CD14-positive monocyte (primary cell): ENCODE measurements around the gene TMEM187. TPM values are rescaled to one million over a fixed set of nuclear protein-coding genes. Genes with fewer than 3 reads are reported as not detected.

ENCODE experiments used
- DNase-seq, 3 donors: peaks; one replicate each; pipeline ENCODE4 v3.0.0-alpha.2; 2011 to 2022
- H2AFZ ChIP-seq: 2 replicates; pipeline ENCODE4 v1.6.0; 2012; ENCODE audit warnings: mild to moderate bottlenecking, low read depth, low read length, inconsistent platforms; ENCODE audit not compliant: insufficient read depth, poor library complexity, severe bottlenecking
- H3K27ac ChIP-seq, 2 donors: 1 replicate in 1 of 2; 2 replicates in 1 of 2; pipeline ENCODE4 v1.5.1; 2012 to 2013; ENCODE audit warnings: low read length in 2 of 2, control low read depth in 1 of 2, inconsistent platforms in 1 of 2, low read depth in 1 of 2, mild to moderate bottlenecking in 1 of 2
- H3K27me3 ChIP-seq, 2 donors: one replicate each; pipeline versions ENCODE4 v1.6.0 to v1.6.1; 2011 to 2013; ENCODE audit warnings: low read length in 2 of 2; ENCODE audit not compliant: control insufficient read depth in 2 of 2, insufficient read depth in 2 of 2
- H3K36me3 ChIP-seq, 2 donors: replicated peaks in 1 of 2; 1 replicate in 1 of 2; 2 replicates in 1 of 2; pipeline versions ENCODE4 v1.5.1 to v1.6.1; 2012 to 2013; ENCODE audit warnings: low read length in 2 of 2, control low read depth in 1 of 2, inconsistent platforms in 1 of 2, mild to moderate bottlenecking in 1 of 2; ENCODE audit not compliant: insufficient read depth in 2 of 2, control insufficient read depth in 1 of 2
- H3K4me1 ChIP-seq, 2 donors: 1 replicate in 1 of 2; 2 replicates in 1 of 2; pipeline versions ENCODE4 v1.5.1 to v1.6.1; 2012 to 2013; ENCODE audit warnings: low read length in 2 of 2, control low read depth in 1 of 2, inconsistent platforms in 1 of 2, mild to moderate bottlenecking in 1 of 2, moderate library complexity in 1 of 2; ENCODE audit not compliant: insufficient read depth in 2 of 2, control insufficient read depth in 1 of 2
- H3K4me2 ChIP-seq: replicated peaks from 2 replicates; pipeline ENCODE3; 2012; ENCODE audit warnings: low read length, moderate library complexity, mild to moderate bottlenecking; ENCODE audit not compliant: poor library complexity, severe bottlenecking; ENCODE audit errors: extremely low read depth
- H3K4me3 ChIP-seq, 3 experiments: fragments of 200-600 bp in 1 of 3; sonication (generic) in 1 of 3; replicated peaks in 1 of 3; 1 replicate in 2 of 3; 2 replicates in 1 of 3; pipeline ENCODE4 v1.5.1; 2011 to 2013; ENCODE audit warnings: low read length in 3 of 3, mild to moderate bottlenecking in 3 of 3, control low read depth in 2 of 3, low read depth in 2 of 3, inconsistent platforms in 1 of 3, moderate library complexity in 1 of 3
- H3K79me2 ChIP-seq: 2 replicates; pipeline ENCODE4 v1.6.0; 2012; ENCODE audit warnings: mild to moderate bottlenecking, control low read depth, inconsistent platforms, low read length, moderate library complexity; ENCODE audit not compliant: insufficient read depth
- H3K9ac ChIP-seq: 2 replicates; pipeline ENCODE4 v1.6.0; 2017; ENCODE audit warnings: low read length, mild to moderate bottlenecking; ENCODE audit not compliant: insufficient read depth, poor library complexity, severe bottlenecking
- H3K9me3 ChIP-seq, 2 donors: replicated peaks in 1 of 2; 1 replicate in 1 of 2; 2 replicates in 1 of 2; pipeline versions ENCODE4 v1.5.1 to v1.6.1; 2012 to 2013; ENCODE audit warnings: low read length in 2 of 2, control low read depth in 1 of 2; ENCODE audit not compliant: control insufficient read depth in 1 of 2, insufficient read depth in 1 of 2
- H4K20me1 ChIP-seq: 2 replicates; pipeline ENCODE4 v1.6.0; 2012; ENCODE audit warnings: mild to moderate bottlenecking, low read length, control low read depth, moderate library complexity; ENCODE audit not compliant: insufficient read depth
- H3K27ac Mint-ChIP-seq, 7 donors: one replicate each; pipeline ENCODE4 v1.8.0; 2020; ENCODE audit warnings: mild to moderate bottlenecking in 7 of 7, mixed read lengths in 7 of 7, moderate library complexity in 6 of 7, inconsistent platforms in 2 of 7
- H3K27me3 Mint-ChIP-seq, 3 donors: one replicate each; pipeline ENCODE4 v1.8.0; 2021 to 2022; ENCODE audit warnings: low read depth in 3 of 3, mild to moderate bottlenecking in 3 of 3, mixed read lengths in 3 of 3, moderate library complexity in 3 of 3, inconsistent platforms in 1 of 3
- H3K36me3 Mint-ChIP-seq, 2 donors: one replicate each; pipeline ENCODE4 v1.8.0; 2020; ENCODE audit warnings: mixed read lengths in 2 of 2, inconsistent platforms in 1 of 2, mild to moderate bottlenecking in 1 of 2
- H3K4me1 Mint-ChIP-seq: one replicate; pipeline ENCODE4 v1.8.0; 2020; ENCODE audit warnings: mild to moderate bottlenecking, mixed read lengths
- H3K4me3 Mint-ChIP-seq, 2 donors: one replicate each; pipeline ENCODE4 v1.8.0; 2020; ENCODE audit warnings: mild to moderate bottlenecking in 2 of 2, mixed read lengths in 2 of 2, moderate library complexity in 1 of 2
- H3K9me3 Mint-ChIP-seq, 7 donors: one replicate each; pipeline ENCODE4 v1.8.0; 2020 to 2022; ENCODE audit warnings: mixed read lengths in 7 of 7, mild to moderate bottlenecking in 6 of 7, moderate library complexity in 6 of 7, inconsistent platforms in 2 of 7
- WGBS: methylation state at CpG from one replicate; pipeline ENCODE4 v1.1.5; 2013; ENCODE audit warnings: missing lambda C conversion rate; ENCODE audit not compliant: insufficient coverage; 5-methylcytosine and 5-hydroxymethylcytosine counted together
- intact Hi-C, 2 donors: fragments of 100-400 bp; cut with micrococcal nuclease; formaldehyde crosslinking; loops; one replicate each; pipeline versions ENCODE4 v1.15.0 to v1.15.1; 2023
- polyA plus RNA-seq, 3 donors: library from polyadenylated mRNA; depleted of rRNA in 1 of 3; unstranded in 2 of 3; stranded (reverse) in 1 of 3; fragments of 300-500 nt in 2 of 3; fragments of >200 nt in 1 of 3; fragmentation: Illumina TruSeq in 2 of 3; gene quantifications; 1 replicate in 2 of 3; 2 replicates in 1 of 3; pipeline ENCODE4 v1.2.3, GENCODE V29; 2012 to 2021
- small RNA-seq: library from RNA; depleted of rRNA; stranded (forward); fragments of <200 nt; gene quantifications from one replicate; pipeline ENCODE3, GENCODE V24; 2012; ENCODE audit warnings: low read depth; ENCODE audit not compliant: insufficient read length
- TF ChIP-seq, protein P1 (sequence below): fragments of 200-600 bp; IDR thresholded peaks from one replicate; pipeline ENCODE4 v1.8.0; 2022; ENCODE audit warnings: antibody characterized with exemption, mild to moderate bottlenecking

TMEM187 gene
- polyA plus RNA-seq, 3 donors = 2.8 to 10.3 (median 4.9) TPM

DNA sequence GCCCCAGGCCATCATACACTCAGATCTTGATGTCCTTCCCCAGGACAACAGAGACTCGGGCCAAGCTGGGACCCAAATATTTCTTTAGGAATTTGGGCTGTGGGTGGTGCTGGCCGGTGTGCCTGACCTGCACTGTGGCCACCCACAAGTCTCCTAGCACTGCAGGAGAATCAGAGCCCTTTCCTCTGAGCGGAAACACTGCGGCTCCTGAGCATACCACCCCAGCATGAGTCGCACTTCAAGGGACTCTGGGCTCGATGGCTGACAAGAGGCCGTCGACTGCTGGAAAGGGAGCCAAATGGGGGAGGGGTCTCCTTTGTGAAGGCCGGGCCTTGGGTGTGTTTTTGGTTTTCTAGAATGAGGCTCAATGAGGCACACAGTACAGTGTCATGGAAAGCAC lies 60.1 kb downstream of the TMEM187 start:
- Mint-ChIP-seq H3K27me3 (peaks cover 0 to 37% (median 0%) of the 10 kb centered on the region in 3 donors), H3K36me3 (peaks cover 52 to 68% of the 10 kb centered on the region in 2 donors), H3K4me1 (no peaks in the 10 kb centered on the region), H3K4me3 (no peak overlapping the region), H3K9me3 (peaks cover 0 to 8% (median 0%) of the 10 kb centered on the region in 7 donors), H3K27ac (no peak overlapping the region)
- Histone ChIP-seq H3K9me3 (no peaks in the 10 kb centered on the region), H3K36me3 (peaks cover 37 to 72% of the 10 kb centered on the region in 2 donors), H3K27me3 (no peaks in the 10 kb centered on the region), H3K4me2 (no peak overlapping the region), H3K4me3 (no peak overlapping the region), H4K20me1 (peaks cover 54% of the 10 kb centered on the region), H3K4me1 (no peaks in the 10 kb centered on the region), H3K9ac (no peak overlapping the region), H3K27ac (no peak overlapping the region), H3K79me2 (peaks cover 37% of the 10 kb centered on the region), H2AFZ (no peak overlapping the region)
- whole genome bisulfite sequencing = 85% methylated on average over 2 of the region's 9 CpGs
- TF ChIP-seq, protein P1, sequence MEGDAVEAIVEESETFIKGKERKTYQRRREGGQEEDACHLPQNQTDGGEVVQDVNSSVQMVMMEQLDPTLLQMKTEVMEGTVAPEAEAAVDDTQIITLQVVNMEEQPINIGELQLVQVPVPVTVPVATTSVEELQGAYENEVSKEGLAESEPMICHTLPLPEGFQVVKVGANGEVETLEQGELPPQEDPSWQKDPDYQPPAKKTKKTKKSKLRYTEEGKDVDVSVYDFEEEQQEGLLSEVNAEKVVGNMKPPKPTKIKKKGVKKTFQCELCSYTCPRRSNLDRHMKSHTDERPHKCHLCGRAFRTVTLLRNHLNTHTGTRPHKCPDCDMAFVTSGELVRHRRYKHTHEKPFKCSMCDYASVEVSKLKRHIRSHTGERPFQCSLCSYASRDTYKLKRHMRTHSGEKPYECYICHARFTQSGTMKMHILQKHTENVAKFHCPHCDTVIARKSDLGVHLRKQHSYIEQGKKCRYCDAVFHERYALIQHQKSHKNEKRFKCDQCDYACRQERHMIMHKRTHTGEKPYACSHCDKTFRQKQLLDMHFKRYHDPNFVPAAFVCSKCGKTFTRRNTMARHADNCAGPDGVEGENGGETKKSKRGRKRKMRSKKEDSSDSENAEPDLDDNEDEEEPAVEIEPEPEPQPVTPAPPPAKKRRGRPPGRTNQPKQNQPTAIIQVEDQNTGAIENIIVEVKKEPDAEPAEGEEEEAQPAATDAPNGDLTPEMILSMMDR = no peak
- DNase-seq = no peak
- intact Hi-C loops = no loop called here

Small RNA genes within 50 kb of the gene (small RNA-seq; reads per million reads assigned to genes)
- not detected for gene MIR3202-1

Other genes starting within 250 kb of the TMEM187 start
- gene BCAP31, start 248.4 kb upstream of the TMEM187 start, polyA plus RNA-seq = 100 to 1,000 TPM; 139 to 294 (median 288) TPM
- gene ABCD1, start 247.9 kb upstream of the TMEM187 start, polyA plus RNA-seq = 10 to 100 TPM in 1 of 3 donors, 1 to 10 TPM in 2; 5.6 to 22.5 (median 5.8) TPM
- gene PLXNB3, start 208.5 kb upstream of the TMEM187 start, polyA plus RNA-seq = not detected
- under 1 TPM in 1 of 3 donors, not detected in 2; 0.01 TPM for gene SRPK3, start 191.7 kb upstream of the TMEM187 start, polyA plus RNA-seq
- 100 to 1,000 TPM; 115 to 201 (median 130) TPM for gene IDH3G, start 178.4 kb upstream of the TMEM187 start, polyA plus RNA-seq
- 100 to 1,000 TPM; 201 to 419 (median 362) TPM for gene SSR4, start 178.1 kb upstream of the TMEM187 start, polyA plus RNA-seq
- gene PDZD4, start 142.2 kb upstream of the TMEM187 start, polyA plus RNA-seq = under 1 TPM in 1 of 3 donors, not detected in 2; 0.11 TPM
- under 1 TPM in 1 of 3 donors, not detected in 2; 0.55 TPM for gene L1CAM, start 86.6 kb upstream of the TMEM187 start, polyA plus RNA-seq
- gene AVPR2, start 68.1 kb upstream of the TMEM187 start, polyA plus RNA-seq = under 1 TPM in 2 of 3 donors, not detected in 1; 0.14 to 0.27 TPM
- 100 to 1,000 TPM in 1 of 3 donors, 10 to 100 TPM in 2; 51.5 to 508 (median 64.4) TPM for gene ARHGAP4, start 46.5 kb upstream of the TMEM187 start, polyA plus RNA-seq
- gene NAA10, start 37.7 kb upstream of the TMEM187 start, polyA plus RNA-seq = 100 to 1,000 TPM in 1 of 3 donors, 10 to 100 TPM in 2; 46.7 to 109 (median 47.9) TPM
- gene RENBP, start 28.1 kb upstream of the TMEM187 start, polyA plus RNA-seq = 100 to 1,000 TPM in 1 of 3 donors, 1 to 10 TPM in 2; 2.7 to 125 (median 3.8) TPM
- 10 to 100 TPM in 1 of 3 donors, 1 to 10 TPM in 2; 1.9 to 21.8 (median 3.8) TPM for gene HCFC1, start 936 bp upstream of the TMEM187 start, polyA plus RNA-seq
- gene IRAK1, start 47.1 kb downstream of the TMEM187 start, polyA plus RNA-seq = 100 to 1,000 TPM in 1 of 3 donors, 10 to 100 TPM in 2; 47.8 to 109 (median 49.5) TPM
- 10 to 100 TPM in 1 of 3 donors, 1 to 10 TPM in 2; 5.2 to 21.2 (median 9.6) TPM for gene MECP2, start 125.0 kb downstream of the TMEM187 start, polyA plus RNA-seq
- gene OPN1LW, start 171.5 kb downstream of the TMEM187 start, polyA plus RNA-seq = not detected
- not detected for gene OPN1MW, start 209.8 kb downstream of the TMEM187 start, polyA plus RNA-seq
- gene OPN1MW2, start 247.0 kb downstream of the TMEM187 start, polyA plus RNA-seq = not detected